ENCODE measurements around the gene ITPA.
"Not testable (repeated sequence)": the region's sequence is repeated elsewhere in the genome, so short reads cannot be mapped to it uniquely, and the experiment has no call there.

The ITPA gene

GRCh38 chr20:3173610-3174441 lies 35.5 kb upstream of the ITPA start:
- DNase-seq (ENCODE audit: low read depth in 2 of 2), result peak; percentile 89 to 90

- DNase-seq (ENCODE audit: low read depth in 2 of 2), result no peak
Observed at GRCh38 chr20:3174442-3175261, 34.6 kb upstream of the ITPA start.

GRCh38 chr20:3175270-3175669 lies 34.0 kb upstream of the ITPA start:
- no peak for DNase-seq (ENCODE audit: low read depth in 2 of 2)

- DNase-seq (ENCODE audit: low read depth in 2 of 2), result no peak
Observed at GRCh38 chr20:3177746-3178485, 31.4 kb upstream of the ITPA start.

GRCh38 chr20:3180319-3180718 lies 29.0 kb upstream of the ITPA start:
- no peak for DNase-seq (ENCODE audit: low read depth in 2 of 2)

- DNase-seq (ENCODE audit: low read depth in 2 of 2), result no peak
Observed at GRCh38 chr20:3181270-3181669, 28.0 kb upstream of the ITPA start.

GRCh38 chr20:3182429-3182828 lies 26.9 kb upstream of the ITPA start:
- not testable (repeated sequence) for DNase-seq (ENCODE audit: low read depth in 2 of 2)

GRCh38 chr20:3183896-3184612 lies 25.2 kb upstream of the ITPA start:
- DNase-seq (ENCODE audit: low read depth in 2 of 2), result no peak

GRCh38 chr20:3187861-3188260 lies 21.4 kb upstream of the ITPA start:
- DNase-seq (ENCODE audit: low read depth in 2 of 2), result not testable (repeated sequence)

GRCh38 chr20:3188823-3189413 lies 20.4 kb upstream of the ITPA start:
- DNase-seq (ENCODE audit: low read depth in 2 of 2), result no peak

- no peak for DNase-seq (ENCODE audit: low read depth in 2 of 2)
Observed at GRCh38 chr20:3189561-3190131, 19.7 kb upstream of the ITPA start.

- no peak for DNase-seq (ENCODE audit: low read depth in 2 of 2)
Observed at GRCh38 chr20:3190681-3191111, 18.6 kb upstream of the ITPA start.

GRCh38 chr20:3192226-3193015 lies 16.9 kb upstream of the ITPA start:
- no peak for DNase-seq (ENCODE audit: low read depth in 2 of 2)

- DNase-seq (ENCODE audit: low read depth in 2 of 2), result no peak
Observed at GRCh38 chr20:3193806-3194616, 15.3 kb upstream of the ITPA start.

GRCh38 chr20:3194617-3195280 lies 14.5 kb upstream of the ITPA start:
- no peak for DNase-seq (ENCODE audit: low read depth in 2 of 2)

GRCh38 chr20:3195590-3196237 lies 13.6 kb upstream of the ITPA start:
- DNase-seq (ENCODE audit: low read depth in 2 of 2), result no peak

GRCh38 chr20:3199206-3199605 lies 10.1 kb upstream of the ITPA start:
- no peak for DNase-seq (ENCODE audit: low read depth in 2 of 2)

Measured in activated CD4-positive, alpha-beta T cell treated with anti-CD3 and anti-CD28 coated beads for 24 hours (primary cell).